Progenitor cell of endocrine pancreas (in vitro differentiated cells): ENCODE measurements around the gene LAMA5. TPM values are rescaled to one million over a fixed set of nuclear protein-coding genes. Genes with fewer than 3 reads are reported as not detected.

Experiments used
- DNase-seq: peaks from one replicate; pipeline ENCODE4 v3.0.0; 2021; ENCODE audit warnings: low spot score; ENCODE audit not compliant: unreplicated experiment
- H3K27ac Mint-ChIP-seq: 2 replicates; pipeline ENCODE4 v1.8.0; 2021; ENCODE audit warnings: mild to moderate bottlenecking, moderate library complexity, mixed read lengths
- H3K27me3 Mint-ChIP-seq: 2 replicates; pipeline ENCODE4 v1.8.0; 2021; ENCODE audit warnings: mixed read lengths
- H3K36me3 Mint-ChIP-seq: 2 replicates; pipeline ENCODE4 v1.8.0; 2022; ENCODE audit warnings: mixed read lengths; ENCODE audit not compliant: insufficient read depth
- H3K4me1 Mint-ChIP-seq: 2 replicates; pipeline ENCODE4 v1.8.0; 2021; ENCODE audit warnings: low read depth, mixed read lengths
- H3K4me3 Mint-ChIP-seq: 2 replicates; pipeline ENCODE4 v1.8.0; 2021; ENCODE audit warnings: low read depth, mild to moderate bottlenecking, moderate library complexity, mixed read lengths
- H3K9me3 Mint-ChIP-seq: 2 replicates; pipeline ENCODE4 v1.8.0; 2021; ENCODE audit warnings: low read depth, mixed read lengths
- CTCF ChIP-seq: fragments of 200-600 bp; sonication (generic); IDR thresholded peaks from one replicate; pipeline ENCODE4 v1.5.0; 2021; ENCODE audit warnings: antibody characterized with exemption, mild to moderate bottlenecking; ENCODE audit not compliant: unreplicated experiment
- total RNA-seq: library from RNA; stranded (reverse); gene quantifications from 2 replicates; pipeline ENCODE4 v1.2.1, GENCODE V29; 2021

Gene LAMA5
- total RNA-seq, 1 donor from 2014 or later, result 252 TPM

- no peaks in the 10 kb centered on the region for H3K27me3 Mint-ChIP-seq
- no peak overlapping the region for H3K4me3 Mint-ChIP-seq
- no peaks in the 10 kb centered on the region for H3K9me3 Mint-ChIP-seq
- no peak overlapping the region for H3K27ac Mint-ChIP-seq
- no peak for TF ChIP-seq CTCF
- DNase-seq, result no peak
- no peaks in the 10 kb centered on the region for H3K4me1 Mint-ChIP-seq
- peaks cover 22% of the 10 kb centered on the region for H3K36me3 Mint-ChIP-seq
These were observed 39.2 kb downstream of the LAMA5 start for GRCh38 chr20:62327726-62328495.

- H3K36me3 Mint-ChIP-seq, result peaks cover 22% of the 10 kb centered on the region
- TF ChIP-seq CTCF, result no peak
These were observed 40.0 kb downstream of the LAMA5 start for GRCh38 chr20:62326959-62327725.

DNA sequence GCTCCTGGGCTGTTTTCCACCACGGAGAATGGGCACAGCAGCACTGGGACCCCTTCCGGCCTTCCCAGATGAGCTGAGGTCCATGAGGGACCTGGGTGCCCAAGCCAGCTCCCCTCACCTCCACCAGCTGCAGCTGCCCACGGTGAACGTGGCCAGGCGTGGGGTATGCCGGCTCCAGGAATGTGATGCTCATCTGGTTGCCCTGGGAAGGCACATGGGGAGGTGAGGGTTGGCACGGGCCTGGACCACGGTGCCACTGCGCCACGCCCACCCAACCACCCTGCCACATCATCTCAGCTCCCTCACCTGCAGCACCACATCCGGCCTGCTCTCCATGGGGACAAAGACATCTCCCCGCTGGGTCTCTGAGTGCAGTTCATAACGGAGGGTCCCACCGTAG, 40.6 kb downstream of the LAMA5 start:
- H3K27ac Mint-ChIP-seq, result no peak overlapping the region
- TF ChIP-seq CTCF, result no peak
- no peaks in the 10 kb centered on the region for H3K4me1 Mint-ChIP-seq
- H3K9me3 Mint-ChIP-seq, result no peaks in the 10 kb centered on the region
- H3K27me3 Mint-ChIP-seq, result no peaks in the 10 kb centered on the region
- H3K36me3 Mint-ChIP-seq, result peaks cover 22% of the 10 kb centered on the region
- H3K4me3 Mint-ChIP-seq, result no peak overlapping the region
- DNase-seq, result no peak

More at GRCh38 chr20:62326959-62327725, 40.0 kb downstream of the LAMA5 start:
- no peak for DNase-seq
- H3K27me3 Mint-ChIP-seq, result no peaks in the 10 kb centered on the region
- no peak overlapping the region for H3K4me3 Mint-ChIP-seq
- H3K4me1 Mint-ChIP-seq, result no peaks in the 10 kb centered on the region
- no peaks in the 10 kb centered on the region for H3K9me3 Mint-ChIP-seq
- no peak overlapping the region for H3K27ac Mint-ChIP-seq

GRCh38 chr20:62325172-62325905, 41.8 kb downstream of the LAMA5 start:
- H3K9me3 Mint-ChIP-seq, result no peaks in the 10 kb centered on the region
- H3K36me3 Mint-ChIP-seq, result peaks cover 26% of the 10 kb centered on the region
- H3K4me3 Mint-ChIP-seq, result no peak overlapping the region
- no peak overlapping the region for H3K27ac Mint-ChIP-seq
- no peaks in the 10 kb centered on the region for H3K27me3 Mint-ChIP-seq
- DNase-seq, result no peak
- no peaks in the 10 kb centered on the region for H3K4me1 Mint-ChIP-seq
- TF ChIP-seq CTCF, result no peak
